AG10803 (cell line): ENCODE data around the gene PTGDR.

ENCODE experiments used
- DNase-seq: peaks from one replicate; pipeline ENCODE4 v3.0.0; 2010; ENCODE audit warnings: low read depth
- H3K4me3 ChIP-seq: 2 replicates; pipeline ENCODE4 v1.5.1; 2011; ENCODE audit warnings: mild to moderate bottlenecking, low read length, control low read depth
- TF ChIP-seq, protein P1 (sequence below): conservative IDR thresholded peaks from 2 replicates; pipeline ENCODE4 v1.5.1; 2011; ENCODE audit warnings: mild to moderate bottlenecking, low read length, control low read depth, inconsistent platforms

The PTGDR gene

GRCh38 chr14:52235434-52235833 is 32.1 kb upstream of the PTGDR start:
- no peak for DNase-seq
- TF ChIP-seq, protein P1, sequence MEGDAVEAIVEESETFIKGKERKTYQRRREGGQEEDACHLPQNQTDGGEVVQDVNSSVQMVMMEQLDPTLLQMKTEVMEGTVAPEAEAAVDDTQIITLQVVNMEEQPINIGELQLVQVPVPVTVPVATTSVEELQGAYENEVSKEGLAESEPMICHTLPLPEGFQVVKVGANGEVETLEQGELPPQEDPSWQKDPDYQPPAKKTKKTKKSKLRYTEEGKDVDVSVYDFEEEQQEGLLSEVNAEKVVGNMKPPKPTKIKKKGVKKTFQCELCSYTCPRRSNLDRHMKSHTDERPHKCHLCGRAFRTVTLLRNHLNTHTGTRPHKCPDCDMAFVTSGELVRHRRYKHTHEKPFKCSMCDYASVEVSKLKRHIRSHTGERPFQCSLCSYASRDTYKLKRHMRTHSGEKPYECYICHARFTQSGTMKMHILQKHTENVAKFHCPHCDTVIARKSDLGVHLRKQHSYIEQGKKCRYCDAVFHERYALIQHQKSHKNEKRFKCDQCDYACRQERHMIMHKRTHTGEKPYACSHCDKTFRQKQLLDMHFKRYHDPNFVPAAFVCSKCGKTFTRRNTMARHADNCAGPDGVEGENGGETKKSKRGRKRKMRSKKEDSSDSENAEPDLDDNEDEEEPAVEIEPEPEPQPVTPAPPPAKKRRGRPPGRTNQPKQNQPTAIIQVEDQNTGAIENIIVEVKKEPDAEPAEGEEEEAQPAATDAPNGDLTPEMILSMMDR, result no peak

DNA sequence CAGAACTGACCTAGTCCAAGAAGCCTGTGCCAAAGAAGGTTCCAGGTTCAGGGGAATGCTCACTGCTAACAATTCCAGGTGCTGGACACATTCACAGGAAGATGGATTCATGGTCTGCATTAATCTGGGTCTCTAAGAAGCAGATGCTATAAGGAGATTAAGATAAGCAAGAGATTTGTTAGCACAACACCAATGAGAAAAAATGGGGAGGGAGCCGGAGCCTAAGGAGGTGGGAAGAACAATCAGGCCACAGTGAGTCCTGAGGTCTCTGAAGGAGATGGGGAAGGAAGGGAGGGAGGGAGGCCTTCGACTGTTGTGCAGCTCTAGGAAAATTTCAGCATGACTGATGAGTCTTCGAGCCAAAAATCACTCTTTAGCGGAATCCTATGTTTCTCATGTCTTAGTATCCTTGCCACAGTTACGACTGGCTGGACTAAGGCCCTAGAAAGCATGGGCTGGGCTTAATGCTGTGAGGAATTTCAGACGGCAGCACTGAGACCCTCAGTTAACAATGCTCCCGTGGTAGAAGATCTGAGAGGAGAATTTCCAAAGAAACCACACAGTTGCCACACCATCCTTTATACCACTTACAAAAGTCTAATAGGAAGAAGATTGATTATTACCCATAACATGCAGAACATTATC is 31.5 kb upstream of the PTGDR start:
- TF ChIP-seq, protein P1, result no peak
- H3K4me3 ChIP-seq, result no peak overlapping the region
- DNase-seq, result no peak

More at GRCh38 chr14:52235434-52235833, 32.1 kb upstream of the PTGDR start:
- H3K4me3 ChIP-seq, result no peak overlapping the region

- TF ChIP-seq, protein P1, result no peak
- H3K4me3 ChIP-seq, result no peak overlapping the region
- DNase-seq, result no peak
Observed at GRCh38 chr14:52238682-52239081, 28.8 kb upstream of the PTGDR start.

GRCh38 chr14:52240623-52241022 is 26.9 kb upstream of the PTGDR start:
- DNase-seq, result no peak
- no peak overlapping the region for H3K4me3 ChIP-seq
- TF ChIP-seq, protein P1, result no peak

DNA sequence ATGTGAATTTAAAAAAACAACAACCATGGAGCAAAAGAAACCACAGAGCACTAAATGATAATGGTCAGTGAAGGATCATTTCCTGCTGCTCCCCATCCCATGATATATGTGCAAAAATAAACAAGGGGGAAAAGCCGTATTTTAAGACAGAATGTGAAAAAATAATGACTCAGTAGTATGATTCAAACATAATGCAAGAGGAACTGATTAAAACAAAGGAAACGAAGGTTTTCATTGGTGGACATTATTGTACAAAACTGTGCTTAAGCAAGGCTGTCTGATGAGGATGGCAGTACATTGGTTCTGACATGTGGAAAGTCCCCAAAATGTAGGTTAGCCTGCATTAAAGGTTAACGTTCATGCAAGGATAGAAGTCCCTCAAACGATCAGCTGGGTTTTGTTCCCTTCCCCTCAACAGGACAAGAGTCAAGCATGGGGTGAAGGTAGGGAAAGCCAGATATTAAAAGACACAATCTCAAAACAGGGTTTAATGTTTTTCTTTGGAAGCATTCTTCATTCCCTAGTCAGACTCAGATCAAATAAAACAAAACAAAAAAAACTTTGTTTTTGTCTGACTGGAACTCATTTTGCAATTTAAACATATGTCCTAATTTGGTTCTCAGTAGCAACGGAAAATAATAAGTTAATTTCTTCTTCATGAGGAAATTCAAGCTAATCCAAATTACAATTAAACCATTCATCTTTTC is 26.3 kb upstream of the PTGDR start:
- H3K4me3 ChIP-seq, result peak overlapping the region; percentile 15; the same call in 1 of the 2 replicates
- TF ChIP-seq, protein P1, result no peak
- DNase-seq, result peak; percentile 74

- no peak overlapping the region for H3K4me3 ChIP-seq
- TF ChIP-seq, protein P1, result no peak
- no peak for DNase-seq
Observed at GRCh38 chr14:52244328-52244727, 23.2 kb upstream of the PTGDR start.

DNA sequence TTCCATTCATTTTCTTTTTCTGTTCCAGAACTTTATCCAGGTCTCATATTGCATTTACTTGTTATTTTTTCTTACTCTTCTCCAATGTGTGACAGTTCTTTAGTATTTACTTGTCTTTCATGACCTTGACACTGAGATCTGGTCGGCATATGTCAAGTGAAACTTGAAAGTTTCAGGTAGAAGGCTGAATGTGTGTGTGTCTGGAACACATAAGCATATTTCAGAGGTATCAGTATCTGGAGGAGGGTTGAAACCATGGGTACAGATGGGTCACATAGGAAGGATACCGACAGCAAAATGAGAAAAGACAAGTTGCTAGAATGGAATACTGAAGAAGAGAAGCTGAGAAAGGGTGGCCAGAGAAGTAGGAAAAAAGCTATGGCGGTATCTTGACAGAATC is 22.5 kb upstream of the PTGDR start:
- TF ChIP-seq, protein P1, result no peak
- DNase-seq, result no peak
- H3K4me3 ChIP-seq, result no peak overlapping the region
